Nephron (organoid): Measurements from ENCODE around the gene DEFB113.

Experiments used
- H3K27ac Mint-ChIP-seq, 3 experiments: 2 replicates each; pipeline ENCODE4 v1.8.0; 2020; ENCODE audit warnings: mixed read lengths in 3 of 3, mild to moderate bottlenecking in 2 of 3, moderate library complexity in 1 of 3
- H3K27me3 Mint-ChIP-seq: 2 replicates; pipeline ENCODE4 v1.8.0; 2021; ENCODE audit warnings: low read depth, mild to moderate bottlenecking, moderate library complexity, mixed read lengths
- H3K36me3 Mint-ChIP-seq: 2 replicates; pipeline ENCODE4 v1.8.0; 2020; ENCODE audit warnings: low read depth, mixed read lengths
- H3K4me1 Mint-ChIP-seq: 2 replicates; pipeline ENCODE4 v1.8.0; 2020; ENCODE audit warnings: mixed read lengths
- H3K4me3 Mint-ChIP-seq, 3 experiments: 2 replicates each; pipeline ENCODE4 v1.8.0; 2020; ENCODE audit warnings: mild to moderate bottlenecking in 3 of 3, mixed read lengths in 3 of 3, moderate library complexity in 2 of 3
- H3K9me3 Mint-ChIP-seq: 2 replicates; pipeline ENCODE4 v1.8.0; 2020; ENCODE audit warnings: mixed read lengths
- CTCF ChIP-seq, 3 experiments: fragments of 200-600 bp; sonication (generic); IDR thresholded peaks; one replicate each; pipeline ENCODE4 v1.5.0; 2021; ENCODE audit warnings: antibody characterized with exemption in 3 of 3; ENCODE audit not compliant: unreplicated experiment in 3 of 3

The DEFB113 gene

DNA sequence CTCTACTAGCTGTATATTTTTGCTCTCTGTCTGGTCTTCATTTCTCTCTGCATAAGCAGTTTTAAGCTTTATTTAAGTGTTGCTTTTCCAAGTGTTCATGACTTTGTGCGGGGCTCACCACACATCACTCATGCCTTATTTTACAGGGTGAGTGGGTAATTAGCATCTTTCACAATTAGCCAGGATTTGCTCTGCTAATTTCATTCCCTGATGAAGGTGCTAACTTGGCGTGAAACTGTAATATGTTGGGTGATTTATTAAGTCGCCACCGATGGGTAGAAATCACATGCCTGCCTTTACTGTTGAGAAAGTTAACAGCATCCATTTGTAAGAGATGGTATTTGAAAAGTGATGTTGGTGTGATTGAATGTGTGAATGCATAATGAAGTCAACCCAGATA is 50.2 kb downstream of the DEFB113 start:
- Mint-ChIP-seq H3K9me3 (no peaks in the 10 kb centered on the region), H3K36me3 (no peaks in the 10 kb centered on the region), H3K27ac (no peak overlapping the region), H3K27me3 (no peaks in the 10 kb centered on the region), H3K4me1 (peaks cover 6% of the 10 kb centered on the region), H3K4me3 (no peak overlapping the region)
- TF ChIP-seq CTCF (IDR thresholded peaks at IDR 0.05; ENCODE audit: unreplicated experiment in 3 of 3), result no peak

DNA sequence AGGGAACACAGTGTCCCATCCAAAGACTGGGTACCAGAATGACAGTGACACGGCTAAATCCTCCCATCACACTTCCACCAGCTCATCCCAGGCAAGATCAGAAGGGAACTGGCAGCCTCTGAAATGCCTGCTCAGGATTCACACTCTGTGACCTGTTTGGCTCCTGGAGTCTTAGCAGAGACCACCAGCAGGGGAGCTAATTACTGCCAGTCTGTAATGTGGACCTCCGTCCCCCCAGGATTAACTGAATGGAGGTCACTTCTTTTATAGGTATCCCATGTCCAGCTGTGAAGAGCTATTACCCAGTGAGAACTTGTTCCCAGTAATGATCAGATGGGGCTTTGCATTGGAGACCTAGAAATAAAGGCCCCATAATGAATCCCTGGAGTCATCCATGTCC is 50.6 kb downstream of the DEFB113 start:
- no peak for TF ChIP-seq CTCF (IDR thresholded peaks at IDR 0.05; ENCODE audit: unreplicated experiment in 3 of 3)
- no peaks in the 10 kb centered on the region for H3K36me3 Mint-ChIP-seq
- no peaks in the 10 kb centered on the region for H3K9me3 Mint-ChIP-seq
- H3K27ac Mint-ChIP-seq, result no peak overlapping the region
- H3K27me3 Mint-ChIP-seq, result no peaks in the 10 kb centered on the region
- H3K4me1 Mint-ChIP-seq, result peaks cover 9% of the 10 kb centered on the region
- H3K4me3 Mint-ChIP-seq, result no peak overlapping the region
